ENCODE results near the gene OR4C3. TPM values are rescaled to one million over a fixed set of nuclear protein-coding genes. Genes with fewer than 3 reads are reported as not detected.

The OR4C3 gene
- total RNA-seq, 1 donor from 2014 or later = not detected

Other genes with a start within 250 kb of the OR4C3 start
- gene OR4B1, start 108.1 kb upstream of the OR4C3 start, total RNA-seq = not detected in 2 replicates
- gene OR4X2, start 79.8 kb upstream of the OR4C3 start, total RNA-seq = not detected in 2 replicates
- gene OR4X1, start 61.1 kb upstream of the OR4C3 start, total RNA-seq = not detected in 2 replicates
- not detected in 2 replicates for gene OR4S1, start 18.7 kb upstream of the OR4C3 start, total RNA-seq
- gene OR4C5, start 41.5 kb downstream of the OR4C3 start, total RNA-seq = not detected in 2 replicates
- not detected in 2 replicates for gene OR4A47, start 163.9 kb downstream of the OR4C3 start, total RNA-seq